Endothelial cell (in vitro differentiated cells): ENCODE data around the gene CHRNA3. TPM values are rescaled to one million over a fixed set of nuclear protein-coding genes. Genes with fewer than 3 reads are reported as not detected.

Source experiments
- DNase-seq: peaks from one replicate; pipeline ENCODE4 v3.0.0; 2021; ENCODE audit warnings: low spot score
- H3K27ac Mint-ChIP-seq: one replicate; pipeline ENCODE4 v1.8.0; 2021; ENCODE audit warnings: mixed read lengths, inconsistent platforms; ENCODE audit not compliant: unreplicated experiment
- H3K27me3 Mint-ChIP-seq: one replicate; pipeline ENCODE4 v1.8.0; 2021; ENCODE audit warnings: mild to moderate bottlenecking, moderate library complexity, mixed read lengths, inconsistent platforms; ENCODE audit not compliant: unreplicated experiment
- H3K36me3 Mint-ChIP-seq: one replicate; pipeline ENCODE4 v1.8.0; 2021; ENCODE audit warnings: mild to moderate bottlenecking, low read depth, mixed read lengths, inconsistent platforms; ENCODE audit not compliant: unreplicated experiment
- H3K4me1 Mint-ChIP-seq: one replicate; pipeline ENCODE4 v1.8.0; 2021; ENCODE audit warnings: mild to moderate bottlenecking, mixed read lengths, inconsistent platforms; ENCODE audit not compliant: unreplicated experiment
- H3K4me3 Mint-ChIP-seq: one replicate; pipeline ENCODE4 v1.8.0; 2021; ENCODE audit warnings: mild to moderate bottlenecking, mixed read lengths, inconsistent platforms; ENCODE audit not compliant: unreplicated experiment
- H3K9me3 Mint-ChIP-seq: one replicate; pipeline ENCODE4 v1.8.0; 2021; ENCODE audit warnings: mixed read lengths, inconsistent platforms; ENCODE audit not compliant: unreplicated experiment
- CTCF ChIP-seq: fragments of 200-600 bp; sonication (generic); IDR thresholded peaks from one replicate; pipeline ENCODE4 v1.5.0; 2021; ENCODE audit warnings: antibody characterized with exemption; ENCODE audit not compliant: unreplicated experiment
- total RNA-seq: library from RNA; stranded (reverse); fragmentation: NEBNext Ultra II Directional; extraction: Animal tissue kit (Norgen Biotek cat#: 25700); gene quantifications from one replicate; pipeline ENCODE4 v1.2.1, GENCODE V29; 2021; ENCODE audit not compliant: unreplicated experiment

CHRNA3 gene
- total RNA-seq, 1 donor from 2014 or later: 0.74 TPM

DNA sequence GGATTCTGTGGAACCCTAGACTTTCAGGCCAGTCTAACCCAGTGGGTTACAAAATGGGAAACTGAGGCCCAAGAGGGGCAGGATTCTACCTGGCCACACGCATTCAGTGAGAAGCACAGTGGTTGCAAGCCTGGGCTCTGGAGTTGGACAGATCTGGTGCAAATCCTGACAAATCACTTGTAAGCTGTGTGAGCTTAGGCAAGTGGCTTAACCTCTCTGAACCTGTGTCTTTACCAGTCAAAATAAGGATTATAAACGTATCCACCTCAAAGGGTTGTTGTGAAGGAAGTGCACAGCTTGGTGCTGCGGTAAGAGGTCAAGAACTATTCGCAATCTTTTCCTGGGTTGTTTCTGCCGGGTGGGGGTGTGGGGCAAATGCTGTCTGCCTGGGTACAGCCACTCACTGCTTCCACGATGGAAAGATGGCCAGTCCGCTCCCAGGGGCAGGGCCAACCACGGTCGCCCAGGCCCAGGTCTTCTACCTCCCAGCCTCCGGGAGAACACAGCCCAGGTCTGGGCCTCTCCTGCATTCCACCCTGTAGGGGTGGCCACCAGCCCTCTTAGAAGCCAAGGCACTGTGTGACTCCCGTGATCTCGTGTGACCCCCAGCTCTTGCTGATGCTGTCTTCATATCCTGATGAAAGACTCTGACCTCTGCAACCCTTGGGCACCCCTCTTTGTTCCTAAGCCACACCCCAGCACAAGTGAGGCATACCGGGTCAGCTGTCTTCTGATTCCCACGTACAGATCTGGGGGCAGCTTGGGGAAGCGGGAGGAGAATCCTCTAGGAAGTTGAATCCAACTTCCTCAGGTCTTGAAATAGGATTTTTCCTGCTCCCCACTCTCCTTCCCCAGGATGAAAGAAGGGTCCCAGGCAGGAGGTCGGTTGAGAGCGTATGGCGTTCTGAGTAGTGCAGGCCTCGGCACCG, 1.5 kb downstream of the CHRNA3 start:
- no peak overlapping the region for H3K27ac Mint-ChIP-seq
- no peak for DNase-seq
- H3K4me3 Mint-ChIP-seq: no peak overlapping the region
- peaks cover 8% of the 10 kb centered on the region for H3K4me1 Mint-ChIP-seq
- H3K36me3 Mint-ChIP-seq: no peaks in the 10 kb centered on the region
- peaks cover 9% of the 10 kb centered on the region for H3K27me3 Mint-ChIP-seq
- TF ChIP-seq CTCF: no peak
- H3K9me3 Mint-ChIP-seq: no peaks in the 10 kb centered on the region

GRCh38 chr15:78618490-78618934, 2.3 kb downstream of the CHRNA3 start:
- Mint-ChIP-seq H3K27me3 (peaks cover 8% of the 10 kb centered on the region), H3K9me3 (no peaks in the 10 kb centered on the region)

GRCh38 chr15:78618064-78618463, 2.7 kb downstream of the CHRNA3 start:
- H3K27me3 Mint-ChIP-seq: peaks cover 8% of the 10 kb centered on the region
- no peak for TF ChIP-seq CTCF
- H3K36me3 Mint-ChIP-seq: no peaks in the 10 kb centered on the region
- H3K4me1 Mint-ChIP-seq: peaks cover 8% of the 10 kb centered on the region
- DNase-seq: no peak
- H3K4me3 Mint-ChIP-seq: no peak overlapping the region
- no peaks in the 10 kb centered on the region for H3K9me3 Mint-ChIP-seq
- H3K27ac Mint-ChIP-seq: no peak overlapping the region

More at GRCh38 chr15:78618490-78618934, 2.3 kb downstream of the CHRNA3 start:
- Mint-ChIP-seq H3K4me3 (no peak overlapping the region), H3K4me1 (peaks cover 8% of the 10 kb centered on the region), H3K36me3 (no peaks in the 10 kb centered on the region), H3K27ac (peak overlapping the region; percentile 5)
- peak; percentile 90 for TF ChIP-seq CTCF
- peak; percentile 93 for DNase-seq

DNA sequence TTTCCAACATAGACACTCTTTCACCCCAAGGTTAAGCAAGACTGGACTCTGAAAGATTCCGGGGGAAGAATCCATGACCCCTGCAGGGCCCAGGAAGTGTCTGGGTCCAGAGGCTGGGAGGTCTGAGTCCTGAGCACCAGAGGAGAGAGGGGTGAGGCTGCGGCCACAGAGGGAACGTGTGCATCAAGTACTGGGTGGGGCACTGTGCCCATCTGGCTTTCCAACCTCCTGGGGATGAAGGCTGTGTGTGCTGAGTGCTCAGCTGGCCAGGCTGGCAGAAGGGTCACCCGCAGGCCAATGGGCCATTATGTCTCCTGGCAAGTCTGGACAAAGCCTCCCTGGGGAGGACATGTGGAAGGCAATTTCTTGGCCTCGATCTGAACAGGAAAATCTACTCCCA, 3.3 kb downstream of the CHRNA3 start:
- no peak overlapping the region for H3K27ac Mint-ChIP-seq
- no peak for TF ChIP-seq CTCF
- no peak for DNase-seq
- no peaks in the 10 kb centered on the region for H3K9me3 Mint-ChIP-seq
- H3K4me1 Mint-ChIP-seq: peaks cover 8% of the 10 kb centered on the region
- H3K27me3 Mint-ChIP-seq: peaks cover 8% of the 10 kb centered on the region
- H3K36me3 Mint-ChIP-seq: no peaks in the 10 kb centered on the region
- H3K4me3 Mint-ChIP-seq: no peak overlapping the region

GRCh38 chr15:78617076-78617475, 3.7 kb downstream of the CHRNA3 start:
- peaks cover 8% of the 10 kb centered on the region for H3K4me1 Mint-ChIP-seq
- no peak for DNase-seq
- H3K9me3 Mint-ChIP-seq: no peaks in the 10 kb centered on the region
- no peak overlapping the region for H3K27ac Mint-ChIP-seq
- H3K36me3 Mint-ChIP-seq: no peaks in the 10 kb centered on the region
- TF ChIP-seq CTCF: no peak
- no peak overlapping the region for H3K4me3 Mint-ChIP-seq
- peaks cover 8% of the 10 kb centered on the region for H3K27me3 Mint-ChIP-seq
